IMR-90 (cell line): ENCODE results near the gene SLC44A1.

Experiments used
- CEBPB ChIP-seq: IDR thresholded peaks from 2 replicates; pipeline ENCODE4 v1.6.1; 2012; ENCODE audit warnings: low read depth, low read length, improper control_type of control experiment
- FOS ChIP-seq: fragments of 150-350 bp; IDR thresholded peaks from 2 replicates; pipeline ENCODE4 v1.6.1; 2016; ENCODE audit warnings: low read depth, low read length
- MAFK ChIP-seq: IDR thresholded peaks from 2 replicates; pipeline ENCODE4 v1.6.1; 2012; ENCODE audit warnings: low read depth, low read length, improper control_type of control experiment
- MAZ ChIP-seq: IDR thresholded peaks from 2 replicates; pipeline ENCODE4 v1.6.1; 2012; ENCODE audit warnings: low read depth, mild to moderate bottlenecking, low read length, improper control_type of control experiment, moderate library complexity, borderline replicate concordance
- MXI1 ChIP-seq: IDR thresholded peaks from 2 replicates; pipeline ENCODE4 v1.6.1; 2012; ENCODE audit warnings: low read depth, mild to moderate bottlenecking, low read length, moderate library complexity, borderline replicate concordance
- NFE2L2 ChIP-seq: fragments of 150-350 bp; IDR thresholded peaks from 2 replicates; pipeline ENCODE4 v1.6.1; 2016; ENCODE audit warnings: low read depth, mild to moderate bottlenecking, low read length
- POLR2A ChIP-seq: IDR thresholded peaks from 2 replicates; pipeline ENCODE4 v1.6.1; 2012; ENCODE audit warnings: mild to moderate bottlenecking, low read depth, low read length
- RAD21 ChIP-seq: IDR thresholded peaks from 2 replicates; pipeline ENCODE4 v1.6.1; 2012; ENCODE audit warnings: low read length, improper control_type of control experiment
- RFX5 ChIP-seq: IDR thresholded peaks from 2 replicates; pipeline ENCODE4 v1.8.0; 2012; ENCODE audit warnings: low read depth, mild to moderate bottlenecking, low read length, moderate library complexity
- SMC3 ChIP-seq: fragments of 150-350 bp; IDR thresholded peaks from 2 replicates; pipeline ENCODE4 v1.6.1; 2016; ENCODE audit warnings: low read depth, mild to moderate bottlenecking, antibody characterized with exemption, low read length, moderate library complexity
- TF ChIP-seq, protein P1 (sequence below): conservative IDR thresholded peaks from 2 replicates; pipeline ENCODE4 v1.5.1; 2012; ENCODE audit warnings: mild to moderate bottlenecking, low read depth, low read length, improper control_type of control experiment
- TF ChIP-seq, protein P2 (sequence below): fragments of 150-350 bp; IDR thresholded peaks from 2 replicates; pipeline ENCODE4 v1.6.1; 2017; ENCODE audit warnings: mild to moderate bottlenecking, antibody characterized with exemption, low read length, low read depth

DNA sequence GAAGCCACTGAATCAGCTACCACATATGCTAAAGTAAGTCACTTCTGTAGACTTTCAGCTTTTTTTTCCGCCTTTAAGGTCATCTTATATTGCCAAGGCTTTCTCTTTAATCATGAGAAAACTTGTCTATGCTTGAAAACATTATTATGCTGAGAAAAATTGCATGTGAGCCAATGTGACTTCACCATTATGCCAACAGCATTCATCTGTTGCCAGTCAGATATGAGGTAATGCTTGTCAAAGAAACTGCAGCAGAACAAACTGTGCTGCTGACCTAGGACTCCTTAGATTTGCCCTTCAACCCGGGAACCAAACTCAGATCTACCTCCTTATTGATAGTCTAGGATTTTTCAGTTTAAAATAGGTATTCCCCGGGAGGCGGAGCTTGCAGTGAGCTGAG, 34.3 kb downstream of the SLC44A1 start:
- TF ChIP-seq, protein P1, sequence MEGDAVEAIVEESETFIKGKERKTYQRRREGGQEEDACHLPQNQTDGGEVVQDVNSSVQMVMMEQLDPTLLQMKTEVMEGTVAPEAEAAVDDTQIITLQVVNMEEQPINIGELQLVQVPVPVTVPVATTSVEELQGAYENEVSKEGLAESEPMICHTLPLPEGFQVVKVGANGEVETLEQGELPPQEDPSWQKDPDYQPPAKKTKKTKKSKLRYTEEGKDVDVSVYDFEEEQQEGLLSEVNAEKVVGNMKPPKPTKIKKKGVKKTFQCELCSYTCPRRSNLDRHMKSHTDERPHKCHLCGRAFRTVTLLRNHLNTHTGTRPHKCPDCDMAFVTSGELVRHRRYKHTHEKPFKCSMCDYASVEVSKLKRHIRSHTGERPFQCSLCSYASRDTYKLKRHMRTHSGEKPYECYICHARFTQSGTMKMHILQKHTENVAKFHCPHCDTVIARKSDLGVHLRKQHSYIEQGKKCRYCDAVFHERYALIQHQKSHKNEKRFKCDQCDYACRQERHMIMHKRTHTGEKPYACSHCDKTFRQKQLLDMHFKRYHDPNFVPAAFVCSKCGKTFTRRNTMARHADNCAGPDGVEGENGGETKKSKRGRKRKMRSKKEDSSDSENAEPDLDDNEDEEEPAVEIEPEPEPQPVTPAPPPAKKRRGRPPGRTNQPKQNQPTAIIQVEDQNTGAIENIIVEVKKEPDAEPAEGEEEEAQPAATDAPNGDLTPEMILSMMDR, result no peak
- TF ChIP-seq POLR2A (no peak), NFE2L2 (no peak), MAZ (no peak), MXI1 (no peak), CEBPB (no peak), RAD21 (no peak), RFX5 (no peak), FOS (no peak), MAFK (no peak), SMC3 (no peak)
- TF ChIP-seq, protein P2, sequence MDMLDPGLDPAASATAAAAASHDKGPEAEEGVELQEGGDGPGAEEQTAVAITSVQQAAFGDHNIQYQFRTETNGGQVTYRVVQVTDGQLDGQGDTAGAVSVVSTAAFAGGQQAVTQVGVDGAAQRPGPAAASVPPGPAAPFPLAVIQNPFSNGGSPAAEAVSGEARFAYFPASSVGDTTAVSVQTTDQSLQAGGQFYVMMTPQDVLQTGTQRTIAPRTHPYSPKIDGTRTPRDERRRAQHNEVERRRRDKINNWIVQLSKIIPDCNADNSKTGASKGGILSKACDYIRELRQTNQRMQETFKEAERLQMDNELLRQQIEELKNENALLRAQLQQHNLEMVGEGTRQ, result no peak
